ENCODE data around the gene KIF11. TPM values are rescaled to one million over a fixed set of nuclear protein-coding genes. Genes with fewer than 3 reads are reported as not detected.
A peak's percentile ranks its signal among the peaks of the same experiment; 100 is the strongest.

Gene KIF11
- total and polyA plus RNA-seq, 2 of the 13 experiments (the other 11 are each of a cell fraction or from before 2014, with no cell fraction given): 8.7 to 38.4 TPM

GRCh38 chr10:92688927-92689662, 96.2 kb downstream of the KIF11 start (continued):
- no peak for TF ChIP-seq TARDBP (CRISPR knock-in tag; IDR thresholded peaks at IDR 0.05)
- no peak; the same call in 1 of the 2 replicates for TF ChIP-seq KLF11 (CRISPR knock-in tag; IDR thresholded peaks at IDR 0.05)
- TF ChIP-seq TAF15 (IDR thresholded peaks at IDR 0.05; ENCODE audit: low read depth, low read length, poor library complexity, severe bottlenecking): no peak
- no peak for TF ChIP-seq ZBTB33 (CRISPR knock-in tag; IDR thresholded peaks at IDR 0.05)
- no peak; the same call in 1 of the 2 replicates for TF ChIP-seq KAT7 (CRISPR knock-in tag; IDR thresholded peaks at IDR 0.05; ENCODE audit: borderline replicate concordance)
- TF ChIP-seq ELF4 (CRISPR knock-in tag; IDR thresholded peaks at IDR 0.05; ENCODE audit: borderline replicate concordance): no peak
- TF ChIP-seq NFE2L2 (IDR thresholded peaks at IDR 0.05; ENCODE audit: low read length): no peak
- TF ChIP-seq RBM22 (optimal IDR thresholded peaks at IDR 0.05; ENCODE audit: low read length): no peak
- no peak for TF ChIP-seq LRRFIP1 (CRISPR knock-in tag; conservative IDR thresholded peaks at IDR 0.05)
- no peak for TF ChIP-seq SALL2 (CRISPR knock-in tag; IDR thresholded peaks at IDR 0.05)
- TF ChIP-seq ZNF34 (CRISPR knock-in tag; IDR thresholded peaks at IDR 0.05; ENCODE audit: borderline replicate concordance): peak; percentile 88; the same call in 1 of the 2 replicates
- no peak for TF ChIP-seq EP300 (IDR thresholded peaks at IDR 0.05; ENCODE audit: low read depth in 2 of 2, low read length in 2 of 2)
- TF ChIP-seq EP300 (CRISPR knock-in tag; IDR thresholded peaks at IDR 0.05; ENCODE audit: borderline replicate concordance): no peak; the same call in 1 of the 2 replicates
- no peak for TF ChIP-seq PAX8 (CRISPR knock-in tag; IDR thresholded peaks at IDR 0.05; ENCODE audit: borderline replicate concordance)
- TF ChIP-seq TFE3 (CRISPR knock-in tag; IDR thresholded peaks at IDR 0.05): 0 out of 2 replicates have a peak, but pooled peaks have one; percentile 24
- TF ChIP-seq IKZF4 (CRISPR knock-in tag; IDR thresholded peaks at IDR 0.05; ENCODE audit: borderline replicate concordance, low read depth, not compliant biosample characterization): peak; percentile 4
- no peak for TF ChIP-seq AKNA (CRISPR knock-in tag; IDR thresholded peaks at IDR 0.05; ENCODE audit: borderline replicate concordance)
- TF ChIP-seq SOX5 (CRISPR knock-in tag; IDR thresholded peaks at IDR 0.05; ENCODE audit: borderline replicate concordance): 0 out of 2 replicates have a peak, but pooled peaks have one; percentile 33

Data from HepG2 (cell line).